Esophagus squamous epithelium (tissue), 5 donors: ENCODE measurements around the gene TDRD12. TPM values are rescaled to one million over a fixed set of nuclear protein-coding genes. Genes with fewer than 3 reads are reported as not detected.
"Not testable (repeated sequence)": the region's sequence is repeated elsewhere in the genome, so short reads cannot be mapped to it uniquely, and the experiment has no call there.

Source experiments
- DNase-seq: peaks from one replicate; lab custom pipeline; 2025; lab: John Stamatoyannopoulos, UW
- H3K27ac ChIP-seq, 4 donors: fragments of 200-600 bp; sonication (generic); one replicate each; pipeline ENCODE4 v1.5.1; 2016 to 2019; ENCODE audit warnings: mild to moderate bottlenecking in 1 of 4
- H3K27me3 ChIP-seq, 4 donors: fragments of 200-600 bp; sonication (generic); 1 replicate in 3 of 4; 2 replicates in 1 of 4; pipeline versions ENCODE4 v1.5.1 to v1.6.0; 2017 to 2021; ENCODE audit warnings: antibody characterized with exemption in 1 of 4
- H3K36me3 ChIP-seq, 3 donors: fragments of 200-600 bp; sonication (generic); one replicate each; pipeline ENCODE4 v1.5.1; 2016 to 2019
- H3K4me1 ChIP-seq, 3 donors: fragments of 200-600 bp; sonication (generic); one replicate each; pipeline ENCODE4 v1.5.1; 2017 to 2019
- H3K4me3 ChIP-seq, 4 donors: fragments of 200-600 bp; sonication (generic); 1 replicate in 3 of 4; 2 replicates in 1 of 4; pipeline ENCODE4 v1.5.1; 2016 to 2019; ENCODE audit warnings: mild to moderate bottlenecking in 2 of 4, moderate library complexity in 1 of 4
- H3K9me3 ChIP-seq, 3 donors: fragments of 200-600 bp; sonication (generic); one replicate each; pipeline ENCODE4 v1.5.1; 2016 to 2019
- CTCF ChIP-seq, 6 experiments: fragments of 450-650 bp in 4 of 6; fragments of 200-600 bp in 2 of 6; sonication (generic) in 2 of 6; IDR thresholded peaks; one replicate each; pipeline ENCODE4 v1.5.1; 2016 to 2019; ENCODE audit warnings: antibody characterized with exemption in 6 of 6, mild to moderate bottlenecking in 4 of 6, moderate library complexity in 4 of 6
- POLR2A ChIP-seq, 4 donors: fragments of 450-650 bp; IDR thresholded peaks; one replicate each; pipeline ENCODE4 v1.6.1; 2017; ENCODE audit warnings: antibody characterized with exemption in 4 of 4, mild to moderate bottlenecking in 4 of 4, moderate library complexity in 3 of 4
- WGBS, 2 donors: methylation state at CpG; one replicate each; pipeline ENCODE4 v1.1.5; 2018; 5-methylcytosine and 5-hydroxymethylcytosine counted together
- intact Hi-C: fragments of 100-400 bp; cut with DNase I; formaldehyde crosslinking; loops from one replicate; pipeline ENCODE4 v1.15.0; 2022
- total RNA-seq, 4 donors: library from RNA; depleted of rRNA; stranded (reverse); fragments of >200 nt; gene quantifications; one replicate each; pipeline ENCODE4 v1.1.0, GENCODE V29; 2016
- donor health status: DM: yes; HTN: yes; CAD: no.

TDRD12 gene
- total RNA-seq, 4 donors from 2014 or later: 0.18 to 1.7 (median 0.42) TPM; not detected in 1

- WGBS, 2 donors: 88% methylated on average over 10 of the region's 10 CpGs
- Histone ChIP-seq H3K27me3 (peaks cover 0 to 5% (median 0%) of the 10 kb centered on the region in 4 donors), H3K36me3 (no peaks in the 10 kb centered on the region), H3K9me3 (no peaks in the 10 kb centered on the region), H3K27ac (no peak overlapping the region), H3K4me1 (no peaks in the 10 kb centered on the region), H3K4me3 (no peak overlapping the region)
- no peak for DNase-seq
- intact Hi-C loops: no loop called here
- no peak for TF ChIP-seq CTCF (IDR thresholded peaks at IDR 0.05)
- TF ChIP-seq POLR2A (IDR thresholded peaks at IDR 0.05): no peak
Observed at GRCh38 chr19:32829345-32829896, 109.9 kb downstream of the TDRD12 start.

GRCh38 chr19:32830231-32831014 is 110.9 kb downstream of the TDRD12 start:
- no peak for TF ChIP-seq CTCF (IDR thresholded peaks at IDR 0.05)
- H3K36me3 ChIP-seq: no peaks in the 10 kb centered on the region
- intact Hi-C loops: no loop called here
- H3K9me3 ChIP-seq: no peaks in the 10 kb centered on the region
- H3K4me1 ChIP-seq: no peaks in the 10 kb centered on the region
- DNase-seq: no peak
- H3K27ac ChIP-seq: no peak overlapping the region
- H3K4me3 ChIP-seq: no peak overlapping the region
- no peaks in the 10 kb centered on the region for H3K27me3 ChIP-seq
- WGBS, 2 donors: 76 to 87% methylated on average over 8 of the region's 8 CpGs

- H3K36me3 ChIP-seq: no peaks in the 10 kb centered on the region
- H3K9me3 ChIP-seq: no peaks in the 10 kb centered on the region
- no peaks in the 10 kb centered on the region for H3K4me1 ChIP-seq
- no peaks in the 10 kb centered on the region for H3K27me3 ChIP-seq
- DNase-seq: no peak
- intact Hi-C loops: no loop called here
- TF ChIP-seq CTCF (IDR thresholded peaks at IDR 0.05): no peak
- TF ChIP-seq POLR2A (IDR thresholded peaks at IDR 0.05): no peak
- WGBS, 2 donors: 92 to 93% methylated on average over 5 of the region's 5 CpGs
- H3K27ac ChIP-seq: no peak overlapping the region
- no peak overlapping the region for H3K4me3 ChIP-seq
Observed at GRCh38 chr19:32831611-32832010, 112.0 kb downstream of the TDRD12 start.

GRCh38 chr19:32832094-32832493 is 112.5 kb downstream of the TDRD12 start:
- H3K4me3 ChIP-seq, H3K27ac ChIP-seq, DNase-seq, H3K4me1 ChIP-seq, intact Hi-C loops, H3K9me3 ChIP-seq, H3K27me3 ChIP-seq, H3K36me3 ChIP-seq: not testable (repeated sequence)
- WGBS, 2 donors: 89 to 90% methylated on average over 8 to 12 of the region's 12 CpGs

- intact Hi-C loops, DNase-seq, H3K4me1 ChIP-seq, H3K36me3 ChIP-seq, H3K9me3 ChIP-seq, H3K27ac ChIP-seq, H3K4me3 ChIP-seq, H3K27me3 ChIP-seq: not testable (repeated sequence)
- 83 to 90% methylated on average over 4 to 7 of the region's 7 CpGs for WGBS, 2 donors
Observed at GRCh38 chr19:32832825-32833224, 113.3 kb downstream of the TDRD12 start.

- H3K9me3 ChIP-seq, H3K27ac ChIP-seq, H3K27me3 ChIP-seq, DNase-seq, H3K36me3 ChIP-seq, intact Hi-C loops, H3K4me1 ChIP-seq, H3K4me3 ChIP-seq: not testable (repeated sequence)
- 86 to 91% methylated on average over 6 to 7 of the region's 7 CpGs for WGBS, 2 donors
Observed at GRCh38 chr19:32833388-32833787, 113.8 kb downstream of the TDRD12 start.
